PC-3 (cell line): Measurements from ENCODE around the gene DDX39A. TPM values are rescaled to one million over a fixed set of nuclear protein-coding genes. Genes with fewer than 3 reads are reported as not detected.

ENCODE experiments used
- ATAC-seq: fragments of 200-7000 bp; cut with Tn5 transposase; 2 replicates; pipeline ENCODE4 v1.9.1; 2020; ENCODE audit warnings: mild to moderate bottlenecking, moderate library complexity
- BruUV-seq: library from RNA; stranded (reverse); fragments of 400-500 nt; replicated peaks from 2 replicates; lab custom pipeline; 2021; lab: Mats Ljungman, UMichigan
- CTCF ChIA-PET: fragments of 300-600 bp; sonication (Branson Sonifier 250); formaldehyde crosslinking; loops from one replicate; lab custom pipeline; 2022; ENCODE audit warnings: antibody characterized with exemption; lab: Charles Lee
- POLR2A ChIA-PET: fragments of 300-600 bp; sonication (Branson Sonifier 250); formaldehyde crosslinking; loops from one replicate; lab custom pipeline; 2022; ENCODE audit warnings: antibody characterized with exemption; ENCODE audit not compliant: unreplicated experiment; lab: Charles Lee
- DNase-seq: peaks from one replicate; pipeline ENCODE4 v3.0.0-alpha.2; 2015
- H2AFZ ChIP-seq: fragments of 300-600 bp; sonication (generic); 2 replicates; pipeline ENCODE4 v1.6.0; 2016; ENCODE audit warnings: antibody characterized with exemption, low read length
- H3F3A ChIP-seq: fragments of 300-600 bp; sonication (generic); one replicate; pipeline ENCODE4 v1.6.0; 2017; ENCODE audit warnings: antibody characterized with exemption, low read length, control low read depth, mild to moderate bottlenecking; ENCODE audit not compliant: unreplicated experiment
- H3K27ac ChIP-seq: fragments of 300-600 bp; sonication (generic); 2 replicates; pipeline ENCODE4 v1.5.1; 2016; ENCODE audit warnings: mild to moderate bottlenecking, low read length
- H3K27me3 ChIP-seq: fragments of 300-600 bp; sonication (generic); 2 replicates; pipeline ENCODE4 v1.6.1; 2016; ENCODE audit warnings: low read length, mixed read lengths
- H3K36me3 ChIP-seq: fragments of 300-600 bp; sonication (generic); 2 replicates; pipeline ENCODE4 v1.6.1; 2016; ENCODE audit warnings: low read depth, mixed run types, low read length, mixed read lengths
- H3K4me1 ChIP-seq: fragments of 300-600 bp; sonication (generic); 2 replicates; pipeline ENCODE4 v1.5.1; 2016; ENCODE audit warnings: low read length; ENCODE audit not compliant: insufficient read depth
- H3K4me2 ChIP-seq: fragments of 300-600 bp; sonication (generic); 2 replicates; pipeline ENCODE4 v1.6.0; 2016; ENCODE audit warnings: low read length
- H3K4me3 ChIP-seq: fragments of 300-600 bp; sonication (generic); 2 replicates; pipeline ENCODE4 v1.5.1; 2016; ENCODE audit warnings: mild to moderate bottlenecking, low read length, mixed read lengths
- H3K79me2 ChIP-seq: fragments of 300-600 bp; sonication (generic); 2 replicates; pipeline ENCODE4 v1.6.1; 2017; ENCODE audit warnings: low read length, mixed read lengths
- H3K9ac ChIP-seq: fragments of 300-600 bp; sonication (generic); 2 replicates; pipeline ENCODE4 v1.6.0; 2016; ENCODE audit warnings: mild to moderate bottlenecking, low read length
- H3K9me2 ChIP-seq: fragments of 300-600 bp; sonication (generic); replicated peaks from 2 replicates; pipeline ENCODE4 v1.6.1; 2016; ENCODE audit warnings: mixed run types, low read length, mixed read lengths
- H3K9me3 ChIP-seq: fragments of 300-600 bp; sonication (generic); 2 replicates; pipeline ENCODE4 v1.6.1; 2016; ENCODE audit warnings: low read length, mixed read lengths
- H4K20me1 ChIP-seq: fragments of 300-600 bp; sonication (generic); 2 replicates; pipeline ENCODE4 v1.6.1; 2016; ENCODE audit warnings: low read length, mixed read lengths
- CTCF ChIP-seq: fragments of 300-600 bp; sonication (generic); conservative IDR thresholded peaks from 2 replicates; pipeline ENCODE4 v1.5.1; 2017; ENCODE audit warnings: antibody characterized with exemption, low read depth, mild to moderate bottlenecking, low read length
- EZH2 ChIP-seq: fragments of 300-600 bp; sonication (generic); IDR thresholded peaks from one replicate; pipeline ENCODE4 v1.6.1; 2017; ENCODE audit warnings: antibody characterized with exemption, mild to moderate bottlenecking, low read length; ENCODE audit not compliant: unreplicated experiment
- EZH2phosphoT487 ChIP-seq: fragments of 300-600 bp; sonication (generic); IDR thresholded peaks from 2 replicates; pipeline ENCODE4 v1.6.1; 2018; ENCODE audit warnings: mild to moderate bottlenecking, antibody characterized with exemption, low read length, borderline replicate concordance
- intact Hi-C: fragments of 100-400 bp; cut with micrococcal nuclease; formaldehyde crosslinking; loops from 2 replicates; pipeline ENCODE4 v1.9.0; 2023
- total RNA-seq: library from RNA; depleted of rRNA; stranded (reverse); fragments of >200 nt; gene quantifications from 2 replicates; pipeline ENCODE4 v1.2.3, GENCODE V29; 2014

The DDX39A gene
- total RNA-seq, 1 experiment from 2014 or later, result 311 TPM

- Histone ChIP-seq H2AFZ (no peak overlapping the region), H3K9me2 (no peaks in the 10 kb centered on the region), H3K9me3 (no peaks in the 10 kb centered on the region), H3K36me3 (peaks cover 51% of the 10 kb centered on the region), H3K4me1 (peaks cover 4% of the 10 kb centered on the region; the same call in 1 of the 2 replicates), H3K4me3 (no peak overlapping the region), H4K20me1 (no peaks in the 10 kb centered on the region), H3K27ac (peak overlapping the region; percentile 29), H3K4me2 (no peak overlapping the region), H3K27me3 (no peaks in the 10 kb centered on the region), H3K79me2 (no peaks in the 10 kb centered on the region), H3F3A (peaks cover 14% of the 10 kb centered on the region), H3K9ac (no peak overlapping the region)
- DNase-seq (peak; percentile 70), ATAC-seq (peak; percentile 31)
- intact Hi-C loops, result loop anchor here (5.0 kb wide), 1 partner anchor 35 kb away; no protein-coding TSS in a partner anchor
- BruUV-seq, result no TSS peak
- ChIA-PET POLR2A (interaction anchor here (0.6 kb wide), 2 partner anchors 266 to 287 kb away, joined by 5 to 7 read pairs; no protein-coding TSS in a partner anchor), CTCF (interaction anchor here (0.7 to 1.0 kb wide), 4 partner anchors 12 to 66 kb away, joined by 3 to 7 read pairs (median 4); no protein-coding TSS in a partner anchor)
- TF ChIP-seq EZH2 (no peak), CTCF (no peak), EZH2phosphoT487 (no peak)
Measured at GRCh38 chr19:14402332-14403144, 16.6 kb downstream of the DDX39A start.

- CTCF ChIA-PET, result interaction anchor here (1.0 kb wide), 2 partner anchors 38 to 54 kb away, joined by 3 read pairs; no protein-coding TSS in a partner anchor
- H3K9ac ChIP-seq, result no peak overlapping the region
- no peak overlapping the region for H3K4me3 ChIP-seq
- no peak for ATAC-seq
- H3K9me2 ChIP-seq, result no peaks in the 10 kb centered on the region
- peaks cover 4% of the 10 kb centered on the region; the same call in 1 of the 2 replicates for H3K4me1 ChIP-seq
- no peak overlapping the region for H2AFZ ChIP-seq
- H3K79me2 ChIP-seq, result no peaks in the 10 kb centered on the region
- intact Hi-C loops, result loop anchor here (5.0 kb wide), 1 partner anchor 34 kb away; no protein-coding TSS in a partner anchor
- H3F3A ChIP-seq, result peaks cover 9% of the 10 kb centered on the region
- no peaks in the 10 kb centered on the region for H4K20me1 ChIP-seq
- peaks cover 44% of the 10 kb centered on the region for H3K36me3 ChIP-seq
- H3K27me3 ChIP-seq, result no peaks in the 10 kb centered on the region
- no TSS peak for BruUV-seq
- TF ChIP-seq EZH2 (no peak), CTCF (no peak), EZH2phosphoT487 (no peak)
- no peak for DNase-seq
- H3K4me2 ChIP-seq, result no peak overlapping the region
- POLR2A ChIA-PET, result no interaction called here
- no peaks in the 10 kb centered on the region for H3K9me3 ChIP-seq
- H3K27ac ChIP-seq, result peak overlapping the region; percentile 29
Measured at GRCh38 chr19:14401468-14402195, 17.5 kb downstream of the DDX39A start.
